HUES6 (cell line): ENCODE results near the gene HMCN1.

Experiments used
- H3K27ac ChIP-seq: 2 replicates; pipeline ENCODE4 v1.7.0; 2013; ENCODE audit warnings: low read depth, mild to moderate bottlenecking, low read length, inconsistent platforms
- H3K27me3 ChIP-seq: 2 replicates; pipeline ENCODE4 v1.6.1; 2013; ENCODE audit warnings: low read length; ENCODE audit not compliant: control insufficient read depth, insufficient read depth
- H3K36me3 ChIP-seq: 2 replicates; pipeline ENCODE4 v1.6.1; 2013; ENCODE audit warnings: low read length; ENCODE audit not compliant: control insufficient read depth, insufficient read depth
- H3K4me1 ChIP-seq: 2 replicates; pipeline ENCODE4 v1.6.1; 2013; ENCODE audit warnings: low read length; ENCODE audit not compliant: control insufficient read depth, insufficient read depth
- H3K4me3 ChIP-seq: 2 replicates; pipeline ENCODE4 v1.5.1; 2013; ENCODE audit warnings: low read depth, low read length
- H3K9ac ChIP-seq: one replicate; pipeline ENCODE4 v1.6.1; 2013; ENCODE audit warnings: mild to moderate bottlenecking, low read length
- H3K9me3 ChIP-seq: 2 replicates; pipeline ENCODE4 v1.6.1; 2013; ENCODE audit warnings: low read depth, low read length; ENCODE audit not compliant: control insufficient read depth, insufficient read depth

Gene HMCN1

DNA sequence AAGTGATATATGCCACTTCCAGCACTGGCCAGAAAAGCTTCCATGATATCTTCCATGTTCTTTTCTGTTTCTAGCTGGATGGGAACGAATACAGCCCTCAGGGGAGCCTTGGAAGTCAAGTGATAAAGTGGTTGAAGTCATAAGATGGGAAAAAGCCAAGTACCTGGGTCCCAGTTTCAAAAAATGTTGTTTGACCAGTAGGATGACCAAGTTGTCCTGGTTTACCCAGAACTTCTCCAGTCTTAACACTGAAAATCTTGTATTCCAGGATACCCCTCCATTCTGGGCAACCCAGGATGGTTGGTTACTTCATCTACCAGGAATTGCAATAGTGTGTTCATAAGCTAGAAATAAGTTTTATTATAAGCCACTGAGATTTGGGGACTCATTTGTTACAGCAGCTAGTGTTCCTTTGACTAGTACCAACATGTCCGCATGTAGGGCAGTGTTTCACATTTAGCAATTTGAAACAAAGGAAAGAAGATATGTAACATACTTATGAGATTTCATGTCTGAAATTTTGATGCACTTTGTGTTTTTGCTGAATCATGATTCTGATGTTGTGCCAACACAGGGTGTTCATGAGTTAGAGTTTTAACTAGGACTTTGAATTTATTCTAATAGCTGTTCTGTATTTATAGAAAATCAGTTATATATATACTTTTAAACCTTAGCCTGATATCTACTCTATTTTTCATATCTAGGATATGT, 500.9 kb downstream of the HMCN1 start:
- Histone ChIP-seq H3K4me1 (no peaks in the 10 kb centered on the region), H3K9me3 (no peaks in the 10 kb centered on the region), H3K9ac (no peak overlapping the region)

DNA sequence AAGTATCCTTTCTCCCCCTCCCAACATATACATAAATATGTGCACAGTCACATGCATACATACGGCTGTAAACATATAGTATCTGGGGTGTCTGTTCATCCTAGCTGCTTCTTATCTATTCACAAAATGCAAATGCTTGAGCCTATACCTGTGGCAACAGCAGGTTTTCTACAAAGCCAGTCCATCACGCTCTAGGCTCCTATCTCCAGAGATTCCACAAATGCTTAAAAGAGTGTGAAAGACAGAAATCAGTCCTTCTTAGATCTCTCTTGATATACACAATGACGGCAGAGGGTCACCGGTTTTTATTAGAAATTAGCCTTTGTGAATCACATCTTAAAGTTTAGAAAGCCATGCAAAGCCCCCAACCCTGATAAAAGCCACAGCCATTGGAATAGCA, 501.5 kb downstream of the HMCN1 start:
- no peak overlapping the region for H3K4me3 ChIP-seq
- H3K27me3 ChIP-seq, result no peaks in the 10 kb centered on the region
- H3K9ac ChIP-seq, result no peak overlapping the region
- H3K9me3 ChIP-seq, result no peaks in the 10 kb centered on the region
- no peaks in the 10 kb centered on the region for H3K4me1 ChIP-seq
- no peak overlapping the region for H3K27ac ChIP-seq
- H3K36me3 ChIP-seq, result no peaks in the 10 kb centered on the region

More for the DNA sequence above, 500.9 kb downstream of the HMCN1 start:
- H3K4me3 ChIP-seq, result no peak overlapping the region
- no peaks in the 10 kb centered on the region for H3K27me3 ChIP-seq
- H3K36me3 ChIP-seq, result no peaks in the 10 kb centered on the region
- H3K27ac ChIP-seq, result no peak overlapping the region

DNA sequence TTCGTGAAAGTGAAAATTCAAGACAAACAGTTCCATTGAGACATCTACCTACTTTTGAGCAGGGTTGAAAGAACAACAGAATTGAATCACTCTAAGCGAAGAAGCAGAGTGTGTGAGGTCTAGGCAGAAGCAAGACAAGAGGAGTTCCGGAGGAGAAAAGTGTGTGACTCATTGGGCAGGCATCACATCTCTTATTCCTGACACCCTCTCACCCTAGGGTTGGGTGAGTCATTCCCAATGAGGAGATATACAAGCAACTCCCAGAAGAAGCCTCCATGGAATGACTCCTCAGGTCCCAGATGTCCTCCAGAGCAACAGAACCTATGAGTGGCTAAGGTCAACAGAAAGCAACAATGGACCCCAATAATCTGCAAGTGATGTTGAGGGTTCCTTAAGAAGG, 502.7 kb downstream of the HMCN1 start:
- Histone ChIP-seq H3K27ac (no peak overlapping the region), H3K4me3 (no peak overlapping the region), H3K27me3 (no peaks in the 10 kb centered on the region), H3K9me3 (no peaks in the 10 kb centered on the region), H3K36me3 (no peaks in the 10 kb centered on the region), H3K4me1 (no peaks in the 10 kb centered on the region), H3K9ac (no peak overlapping the region)

DNA sequence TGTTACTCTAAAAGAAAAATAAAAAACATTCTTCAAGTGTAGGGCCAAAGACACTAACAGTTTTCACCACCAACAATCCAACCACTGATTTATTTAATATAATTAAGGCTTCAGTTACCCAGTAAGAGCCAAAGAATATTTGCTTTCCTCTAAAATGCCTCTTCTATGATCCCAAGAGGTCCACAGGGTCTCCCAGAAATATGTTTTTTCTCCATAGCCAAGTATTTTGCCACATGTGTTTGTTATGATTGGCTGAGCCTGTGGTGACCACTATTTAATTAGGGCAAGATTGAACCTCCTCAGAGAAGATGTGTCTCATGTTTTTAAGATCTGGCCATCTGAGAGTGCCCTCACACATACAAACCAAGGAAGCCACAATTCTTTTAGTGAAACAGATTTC, 505.0 kb downstream of the HMCN1 start:
- H3K36me3 ChIP-seq, result no peaks in the 10 kb centered on the region
- no peaks in the 10 kb centered on the region for H3K27me3 ChIP-seq
- H3K27ac ChIP-seq, result no peak overlapping the region
- H3K9me3 ChIP-seq, result no peaks in the 10 kb centered on the region
- no peak overlapping the region for H3K9ac ChIP-seq
- no peaks in the 10 kb centered on the region for H3K4me1 ChIP-seq
- H3K4me3 ChIP-seq, result no peak overlapping the region

DNA sequence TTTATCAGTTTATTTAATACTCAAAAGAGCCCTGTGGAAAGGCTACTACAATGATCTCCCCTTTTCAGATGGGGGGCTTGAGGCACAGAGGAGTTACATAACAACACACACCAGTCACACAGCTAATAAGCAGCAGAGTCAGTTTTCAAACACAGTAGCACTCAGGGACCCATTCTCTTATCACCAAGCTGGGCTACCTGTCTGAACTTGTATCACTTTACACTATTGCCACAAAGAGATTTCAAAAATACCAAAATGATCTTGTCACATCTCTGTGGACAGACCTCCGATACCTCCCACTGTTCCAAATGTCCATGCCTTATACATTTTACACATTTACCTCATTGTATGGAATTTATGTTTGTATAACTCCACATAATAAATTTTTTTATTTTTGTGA, 506.2 kb downstream of the HMCN1 start:
- no peak overlapping the region for H3K9ac ChIP-seq
- H3K27me3 ChIP-seq, result no peaks in the 10 kb centered on the region
- H3K4me3 ChIP-seq, result no peak overlapping the region
- H3K4me1 ChIP-seq, result no peaks in the 10 kb centered on the region
- H3K27ac ChIP-seq, result no peak overlapping the region
- H3K9me3 ChIP-seq, result no peaks in the 10 kb centered on the region
- H3K36me3 ChIP-seq, result no peaks in the 10 kb centered on the region
